ENCODE data around the gene APOA4.

- TF ChIP-seq POLR2AphosphoS5 (IDR thresholded peaks at IDR 0.05; ENCODE audit: low read depth, low read length) (no peak), CTCF (IDR thresholded peaks at IDR 0.05) (no peak)
These were observed 9.9 kb downstream of the APOA4 start for GRCh38 chr11:116813170-116813569.

All from Panc1 (cell line).